GM12892 (cell line): ENCODE measurements around the gene CDK8.
A peak's percentile ranks its signal among the peaks of the same experiment; 100 is the strongest.

ENCODE experiments used
- POLR2A ChIP-seq: IDR thresholded peaks from 2 replicates; pipeline ENCODE4 v1.6.1; 2011; ENCODE audit warnings: low read depth, low read length, control low read depth
- POLR2AphosphoS5 ChIP-seq: IDR thresholded peaks from 2 replicates; pipeline ENCODE4 v1.6.1; 2011; ENCODE audit warnings: low read depth, low read length, control low read depth
- TAF1 ChIP-seq: IDR thresholded peaks from 2 replicates; pipeline ENCODE4 v1.6.1; 2011; ENCODE audit warnings: low read depth, mild to moderate bottlenecking, control low read depth, low read length, borderline replicate concordance

DNA sequence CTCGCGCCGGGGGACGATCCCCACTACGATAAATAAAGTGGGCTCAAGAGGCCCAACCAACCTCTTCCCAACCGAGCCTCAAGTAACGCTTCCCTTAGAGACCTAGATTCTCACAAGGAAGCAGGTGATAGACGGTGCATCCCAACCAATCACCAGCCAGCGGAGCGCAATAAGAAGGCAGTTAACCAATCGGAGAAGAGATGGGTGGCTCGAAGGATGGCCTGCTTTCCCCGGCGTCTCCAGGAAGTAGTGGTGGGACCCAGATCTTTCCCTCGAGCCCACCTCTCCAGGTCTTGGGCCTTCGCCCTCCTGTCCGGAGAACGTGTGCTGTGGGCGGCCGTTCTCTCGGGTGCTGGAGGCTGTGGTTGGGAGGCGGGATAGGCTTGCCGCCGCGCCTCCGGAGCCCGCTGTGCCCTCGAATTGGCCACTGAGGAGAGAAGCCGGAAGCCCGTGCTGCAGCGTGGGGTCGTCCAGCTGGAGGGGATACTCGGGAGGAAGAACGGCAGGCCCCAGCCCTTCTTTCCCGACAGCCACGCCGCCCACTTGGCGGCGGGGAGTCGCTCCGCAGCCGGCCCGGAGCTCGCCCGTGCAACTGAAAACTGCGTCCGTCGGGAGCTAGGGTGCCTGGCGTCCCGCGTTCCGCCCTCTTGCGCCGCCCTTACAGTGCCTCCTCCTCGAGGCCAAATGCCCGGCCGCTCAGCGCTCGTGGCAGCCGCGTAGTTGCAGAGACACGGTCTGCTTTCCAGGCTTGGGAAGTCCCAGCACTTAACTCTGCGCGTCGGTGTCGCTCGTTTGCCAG lies 32.0 kb upstream of the CDK8 start, which contains the start of gene RNF6:
- TF ChIP-seq POLR2A (peak; percentile 91), TAF1 (peak; percentile 97), POLR2AphosphoS5 (peak; percentile 89)
